Activated T-cell treated with anti-CD3 and anti-CD28 coated beads for 4 hours (primary cell): ENCODE results near the gene CCT7.
"Not testable (repeated sequence)": the region's sequence is repeated elsewhere in the genome, so short reads cannot be mapped to it uniquely, and the experiment has no call there.

Source experiments
- DNase-seq: peaks from one replicate; pipeline ENCODE4 v3.0.0-alpha.2; 2020

CCT7 gene

GRCh38 chr2:73255907-73256617, 22.0 kb downstream of the CCT7 start:
- no peak for DNase-seq

- DNase-seq: no peak
Measured at GRCh38 chr2:73256618-73256922, 22.5 kb downstream of the CCT7 start.

GRCh38 chr2:73257021-73257420, 22.9 kb downstream of the CCT7 start:
- DNase-seq: no peak

GRCh38 chr2:73257425-73258125, 23.5 kb downstream of the CCT7 start:
- DNase-seq: no peak

GRCh38 chr2:73258186-73258912, 24.2 kb downstream of the CCT7 start:
- DNase-seq: no peak

GRCh38 chr2:73258913-73259215, 24.8 kb downstream of the CCT7 start:
- DNase-seq: no peak

- no peak for DNase-seq
Measured at GRCh38 chr2:73259276-73259675, 25.2 kb downstream of the CCT7 start.

- no peak for DNase-seq
Measured at GRCh38 chr2:73259704-73260337, 25.7 kb downstream of the CCT7 start.

- no peak for DNase-seq
Measured at GRCh38 chr2:73260338-73260984, 26.4 kb downstream of the CCT7 start.

GRCh38 chr2:73262108-73262651, 28.1 kb downstream of the CCT7 start:
- no peak for DNase-seq

- not testable (repeated sequence) for DNase-seq
Measured at GRCh38 chr2:73262691-73263429, 28.8 kb downstream of the CCT7 start.

- DNase-seq: no peak
Measured at GRCh38 chr2:73263540-73264331, 29.6 kb downstream of the CCT7 start.

- no peak for DNase-seq
Measured at GRCh38 chr2:73264332-73264606, 30.2 kb downstream of the CCT7 start.

- DNase-seq: no peak
Measured at GRCh38 chr2:73264783-73265182, 30.7 kb downstream of the CCT7 start.

GRCh38 chr2:73265298-73266060, 31.4 kb downstream of the CCT7 start:
- DNase-seq: no peak

- no peak for DNase-seq
Measured at GRCh38 chr2:73266061-73266901, 32.2 kb downstream of the CCT7 start.

- DNase-seq: no peak
Measured at GRCh38 chr2:73267008-73267407, 32.9 kb downstream of the CCT7 start.

GRCh38 chr2:73268366-73268829, 34.3 kb downstream of the CCT7 start:
- DNase-seq: no peak

GRCh38 chr2:73268830-73269685, 35.0 kb downstream of the CCT7 start:
- peak; percentile 49 for DNase-seq
